Urinary bladder (tissue), 4 donors: ENCODE results near the gene PIEZO1. TPM values are rescaled to one million over a fixed set of nuclear protein-coding genes. Genes with fewer than 3 reads are reported as not detected.

Experiments used
- DNase-seq: peaks from one replicate; pipeline ENCODE4 v3.0.0-alpha.2; 2015; ENCODE audit errors: extremely low spot score
- H3K27ac ChIP-seq: one replicate; pipeline ENCODE4 v1.5.1; 2013; ENCODE audit warnings: low read depth, mild to moderate bottlenecking, moderate library complexity
- H3K36me3 ChIP-seq: one replicate; pipeline ENCODE4 v1.6.1; 2013; ENCODE audit warnings: mild to moderate bottlenecking, moderate library complexity; ENCODE audit not compliant: insufficient read depth
- H3K4me1 ChIP-seq: one replicate; pipeline ENCODE4 v1.6.1; 2013; ENCODE audit warnings: mild to moderate bottlenecking, moderate library complexity; ENCODE audit not compliant: insufficient read depth
- H3K4me3 ChIP-seq: one replicate; pipeline ENCODE4 v1.5.1; 2013; ENCODE audit warnings: low read depth, low read length
- WGBS: extraction: QIAGEN DNeasy Blood & Tissue Kit; methylation state at CpG from one replicate; pipeline ENCODE4 v1.1.7; 2013; 5-methylcytosine and 5-hydroxymethylcytosine counted together
- polyA plus RNA-seq: library from polyadenylated mRNA; stranded (reverse); fragments of 200-250 nt; gene quantifications from one replicate; pipeline ENCODE4 v1.2.3, GENCODE V29; 2013
- total RNA-seq: library from RNA; depleted of rRNA; stranded (reverse); fragments of >200 nt; gene quantifications from one replicate; pipeline ENCODE4 v1.2.3, GENCODE V29; 2014
- donor health status: healthy with polysubstance abuse.
- donor health status: healthy.

Gene PIEZO1
- total and polyA plus RNA-seq, 2 donors = 62.0 to 205 TPM

DNA sequence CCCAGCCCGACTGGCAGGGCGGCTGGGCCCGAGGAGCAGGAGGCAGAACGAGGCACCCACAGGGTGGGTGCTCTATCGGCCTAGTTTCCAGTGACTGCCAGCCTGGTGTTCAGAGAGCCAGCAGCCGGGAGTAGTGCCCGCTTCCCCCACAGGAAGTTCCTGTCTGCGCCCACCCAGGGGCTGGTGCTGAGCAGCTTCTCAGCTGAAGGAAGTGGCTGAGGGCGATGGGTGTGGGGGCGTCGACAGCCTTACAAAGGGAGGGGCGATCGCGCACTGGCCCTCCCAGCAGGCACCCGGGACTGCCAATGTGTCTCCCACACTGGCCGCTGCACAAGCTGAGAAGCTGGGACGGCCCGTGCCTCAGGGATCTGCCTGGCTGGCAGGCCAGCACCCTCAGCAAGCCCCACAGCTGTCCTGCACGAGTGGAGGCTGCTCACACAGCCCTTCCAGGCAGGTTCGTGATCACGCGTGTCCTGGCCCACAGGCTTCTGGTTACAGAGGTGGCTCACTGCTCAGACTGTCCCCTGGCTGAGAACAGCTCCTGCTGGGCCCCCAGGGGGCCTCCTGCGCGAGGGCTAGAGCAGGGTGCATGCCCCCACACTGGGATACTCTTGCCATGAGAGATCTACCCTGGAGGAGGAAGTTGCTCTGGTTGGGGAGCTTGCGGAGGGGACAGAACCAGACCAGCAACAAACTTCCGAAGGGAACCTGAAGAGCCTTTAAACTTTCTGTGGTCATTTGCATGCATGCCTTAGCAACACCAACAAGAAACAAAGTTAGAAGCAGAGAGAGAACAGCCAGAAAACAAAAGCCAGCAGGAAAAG lies 81.3 kb downstream of the PIEZO1 start:
- Histone ChIP-seq H3K27ac (no peak overlapping the region), H3K36me3 (no peaks in the 10 kb centered on the region), H3K4me1 (no peaks in the 10 kb centered on the region), H3K4me3 (peak overlapping the region; percentile 3)
- WGBS = 76% methylated on average over 26 of the region's 26 CpGs
- DNase-seq = no peak

GRCh38 chr16:88702371-88703210 lies 82.4 kb downstream of the PIEZO1 start:
- Histone ChIP-seq H3K4me1 (no peaks in the 10 kb centered on the region), H3K27ac (no peak overlapping the region)

GRCh38 chr16:88701581-88702370 lies 83.2 kb downstream of the PIEZO1 start:
- H3K27ac ChIP-seq = no peak overlapping the region
- H3K4me1 ChIP-seq = no peaks in the 10 kb centered on the region
- DNase-seq = no peak
- H3K4me3 ChIP-seq = no peak overlapping the region
- WGBS = 78% methylated on average over 30 of the region's 30 CpGs
- H3K36me3 ChIP-seq = peaks cover 6% of the 10 kb centered on the region

More at GRCh38 chr16:88702371-88703210, 82.4 kb downstream of the PIEZO1 start:
- WGBS = 83% methylated on average over 31 of the region's 31 CpGs
- Histone ChIP-seq H3K4me3 (no peak overlapping the region), H3K36me3 (peaks cover 6% of the 10 kb centered on the region)
- DNase-seq = no peak

- Histone ChIP-seq H3K4me3 (peak overlapping the region; percentile 13), H3K4me1 (no peaks in the 10 kb centered on the region)
Observed at GRCh38 chr16:88700636-88701482, 84.2 kb downstream of the PIEZO1 start.

GRCh38 chr16:88700322-88700635 lies 84.7 kb downstream of the PIEZO1 start:
- 84% methylated on average over 14 of the region's 14 CpGs for WGBS
- no peak for DNase-seq
- no peaks in the 10 kb centered on the region for H3K4me1 ChIP-seq
- H3K27ac ChIP-seq = no peak overlapping the region
- no peak overlapping the region for H3K4me3 ChIP-seq
- H3K36me3 ChIP-seq = peaks cover 6% of the 10 kb centered on the region

More at GRCh38 chr16:88700636-88701482, 84.2 kb downstream of the PIEZO1 start:
- Histone ChIP-seq H3K36me3 (peaks cover 6% of the 10 kb centered on the region), H3K27ac (peak overlapping the region; percentile 58)
- 60% methylated on average over 42 of the region's 42 CpGs for WGBS
- DNase-seq = no peak

DNA sequence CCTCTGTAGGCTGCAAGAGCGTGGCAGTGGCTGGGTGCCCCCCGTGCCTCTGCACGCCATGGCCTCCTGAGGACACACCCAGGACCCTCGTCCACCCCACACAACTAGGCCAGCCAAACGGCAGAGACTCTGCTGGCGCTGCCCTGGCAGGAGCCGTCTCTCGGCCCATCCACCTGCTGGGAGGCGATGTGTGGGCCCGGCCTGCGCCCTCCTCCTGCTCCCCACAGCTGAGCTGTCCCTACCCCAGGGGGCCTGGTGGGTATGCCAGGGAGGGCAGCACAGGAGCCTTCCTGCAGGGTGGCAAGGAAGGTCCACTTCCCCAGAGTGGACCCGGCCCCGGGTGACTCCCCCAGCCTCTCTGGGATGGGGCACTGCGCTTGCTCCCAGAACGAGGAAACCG lies 85.8 kb downstream of the PIEZO1 start:
- no peak for DNase-seq
- Histone ChIP-seq H3K4me1 (no peaks in the 10 kb centered on the region), H3K27ac (no peak overlapping the region), H3K36me3 (peaks cover 6% of the 10 kb centered on the region), H3K4me3 (no peak overlapping the region)
- 94% methylated on average over 16 of the region's 16 CpGs for WGBS

DNA sequence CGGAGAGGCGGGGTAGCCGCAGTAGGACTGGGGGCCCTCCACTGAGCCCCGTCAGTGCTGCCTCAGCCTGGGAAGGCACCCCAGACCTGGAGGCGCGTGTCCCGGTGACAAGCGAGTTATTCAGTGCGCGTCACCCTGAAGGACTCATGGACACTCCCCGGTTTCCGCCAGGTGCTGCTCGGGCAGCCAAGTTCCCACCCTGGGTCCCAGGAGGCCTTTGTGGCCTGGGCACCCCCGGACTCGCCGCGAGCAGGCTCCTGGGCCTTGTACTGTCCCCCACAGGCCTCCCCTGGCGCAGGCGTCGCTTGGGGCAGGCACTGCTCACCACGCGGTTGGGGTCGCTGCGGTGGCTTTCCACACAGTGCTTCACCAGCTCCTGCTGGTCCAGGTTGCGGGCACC lies 86.4 kb downstream of the PIEZO1 start:
- no peaks in the 10 kb centered on the region for H3K4me1 ChIP-seq
- no peak for DNase-seq
- H3K36me3 ChIP-seq = peaks cover 6% of the 10 kb centered on the region
- WGBS = 95% methylated on average over 25 of the region's 25 CpGs
- H3K27ac ChIP-seq = no peak overlapping the region
- H3K4me3 ChIP-seq = no peak overlapping the region

DNA sequence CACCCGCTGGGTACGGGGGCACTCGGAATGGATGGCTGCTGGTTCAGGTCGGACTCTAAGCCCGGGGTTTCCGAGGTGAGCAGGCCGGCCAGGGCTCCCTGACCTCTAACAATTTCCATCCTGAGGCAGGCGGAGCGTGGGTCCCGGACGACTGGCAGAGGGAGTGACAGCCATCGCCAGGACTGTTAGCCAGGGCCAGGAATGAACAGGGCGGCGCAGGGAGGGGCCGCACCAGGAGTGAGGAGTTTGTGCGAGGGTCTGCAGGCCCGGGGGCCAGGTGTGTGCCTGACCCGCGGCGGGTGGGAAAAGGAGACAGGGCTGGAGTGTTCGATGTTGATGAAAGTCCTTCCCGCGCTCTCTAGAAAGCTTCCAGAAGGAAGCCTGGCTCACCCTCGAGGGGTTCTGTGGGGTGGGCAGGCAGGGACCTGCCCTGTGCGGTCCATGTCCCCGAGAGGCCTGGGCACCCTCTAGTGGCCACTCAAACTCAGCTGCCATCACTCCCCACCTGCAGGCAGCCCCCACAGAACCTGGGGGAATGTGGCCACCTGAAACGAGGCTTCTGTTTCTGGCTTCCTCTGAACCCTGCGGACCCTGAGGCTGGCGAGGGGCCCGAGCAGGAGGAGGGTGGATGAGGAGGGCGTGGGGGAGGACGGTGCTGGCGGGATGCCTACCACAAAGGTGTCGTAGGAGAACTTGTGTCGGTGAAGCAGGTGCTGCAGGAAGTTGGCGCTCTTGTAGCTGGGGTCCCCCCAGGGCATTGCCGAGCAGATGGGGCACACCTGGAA lies 87.0 kb downstream of the PIEZO1 start:
- H3K4me1 ChIP-seq = no peaks in the 10 kb centered on the region
- H3K4me3 ChIP-seq = no peak overlapping the region
- no peak overlapping the region for H3K27ac ChIP-seq
- WGBS = 87% methylated on average over 37 of the region's 37 CpGs
- DNase-seq = no peak
- H3K36me3 ChIP-seq = peaks cover 6% of the 10 kb centered on the region

DNA sequence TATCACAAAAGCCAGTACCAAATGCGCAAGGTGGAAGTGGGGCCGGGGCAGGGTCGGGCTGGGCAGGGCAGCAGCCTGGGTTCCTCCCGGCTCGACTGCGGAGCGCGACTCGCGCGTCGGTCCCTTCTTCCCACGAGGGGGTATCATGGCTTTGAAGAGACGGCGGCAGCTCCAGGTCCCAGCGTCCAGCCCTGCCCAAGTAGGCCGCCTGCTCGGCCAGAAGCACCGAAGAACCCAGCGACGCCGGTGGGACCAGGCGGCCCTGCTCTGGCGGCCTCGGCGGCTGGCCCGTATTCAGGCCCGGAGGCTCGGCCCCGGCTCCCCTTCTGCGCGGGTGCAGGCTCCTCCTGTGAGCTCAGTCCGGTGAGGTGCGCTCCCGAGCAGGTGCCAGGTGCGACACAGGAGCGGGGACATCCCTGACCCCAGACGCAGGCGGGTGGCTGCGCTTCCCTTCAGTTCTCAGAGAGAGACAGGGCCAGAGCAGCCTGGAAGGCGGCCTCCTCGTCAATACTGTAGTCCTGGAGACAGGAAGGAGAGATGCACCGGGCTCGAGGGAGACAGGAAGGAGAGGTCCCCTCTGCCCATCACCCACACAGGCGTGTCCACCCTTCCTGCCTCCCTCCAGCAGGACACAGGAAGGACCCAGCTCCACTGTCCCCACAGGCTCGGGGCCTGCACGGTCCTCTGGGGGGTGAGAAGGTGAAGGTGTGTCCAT lies 87.7 kb downstream of the PIEZO1 start:
- no peak overlapping the region for H3K27ac ChIP-seq
- WGBS = 91% methylated on average over 47 of the region's 47 CpGs
- no peak overlapping the region for H3K4me3 ChIP-seq
- peaks cover 6% of the 10 kb centered on the region for H3K36me3 ChIP-seq
- H3K4me1 ChIP-seq = no peaks in the 10 kb centered on the region
- no peak for DNase-seq

GRCh38 chr16:88696441-88696840 lies 88.6 kb downstream of the PIEZO1 start:
- Histone ChIP-seq H3K36me3 (peaks cover 6% of the 10 kb centered on the region), H3K4me3 (no peak overlapping the region), H3K4me1 (no peaks in the 10 kb centered on the region), H3K27ac (no peak overlapping the region)
- DNase-seq = no peak
- 82% methylated on average over 14 of the region's 14 CpGs for WGBS

DNA sequence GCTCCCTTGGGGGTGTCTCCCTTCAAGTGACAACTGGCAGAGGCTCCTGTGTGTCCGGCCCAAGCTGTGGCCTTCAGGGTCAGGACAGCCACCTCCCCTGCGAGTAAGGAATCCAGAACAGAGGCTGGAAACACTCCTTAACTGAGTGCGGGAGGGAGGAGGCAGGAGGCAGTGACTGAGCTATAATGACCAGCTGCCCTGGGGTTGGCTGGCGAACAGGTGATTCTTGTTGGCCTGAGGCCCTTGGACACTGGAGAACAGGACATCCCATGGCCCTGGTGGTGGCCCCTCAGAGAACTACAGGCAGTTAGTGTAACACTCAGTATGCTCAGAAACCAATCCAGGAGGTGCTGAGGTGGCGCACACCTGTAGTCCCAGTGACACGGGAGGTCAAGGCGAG lies 89.3 kb downstream of the PIEZO1 start:
- no peak for DNase-seq
- Histone ChIP-seq H3K36me3 (peaks cover 6% of the 10 kb centered on the region), H3K27ac (no peak overlapping the region), H3K4me3 (no peak overlapping the region), H3K4me1 (no peaks in the 10 kb centered on the region)
- WGBS = 91% methylated on average over 7 of the region's 7 CpGs

DNA sequence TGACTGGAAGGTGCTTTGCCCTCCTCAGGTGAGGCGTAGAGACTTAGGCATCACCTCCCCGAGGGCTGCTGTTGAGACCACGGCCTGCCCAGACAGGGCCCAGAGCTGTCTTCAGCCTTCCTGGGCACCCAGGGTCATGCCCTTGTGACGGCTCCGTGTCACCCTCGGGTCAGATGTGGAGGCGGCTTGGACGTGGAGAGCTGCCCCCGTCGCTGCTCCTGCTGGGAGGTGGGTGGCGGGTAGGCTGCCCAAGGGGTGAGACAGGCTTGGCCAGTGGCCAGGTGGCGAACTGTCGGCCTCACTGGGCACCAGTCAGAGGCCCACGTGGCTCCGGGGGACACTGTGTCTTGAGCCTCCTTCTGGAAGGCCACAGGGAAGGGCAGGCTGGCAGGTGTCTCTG lies 89.8 kb downstream of the PIEZO1 start:
- Histone ChIP-seq H3K36me3 (peaks cover 6% of the 10 kb centered on the region), H3K4me3 (no peak overlapping the region), H3K4me1 (no peaks in the 10 kb centered on the region), H3K27ac (no peak overlapping the region)
- no peak for DNase-seq
- 81% methylated on average over 15 of the region's 15 CpGs for WGBS
